Uterus (tissue), 2 donors: Measurements from ENCODE around the gene ATP8A2.

Experiments
- CTCF ChIP-seq, 4 experiments: fragments of 200-600 bp in 2 of 4; fragments of 450-650 bp in 2 of 4; sonication (generic) in 2 of 4; IDR thresholded peaks; one replicate each; pipeline ENCODE4 v1.5.1; 2016 to 2019; ENCODE audit warnings: antibody characterized with exemption in 4 of 4, mild to moderate bottlenecking in 2 of 4, moderate library complexity in 1 of 4
- POLR2A ChIP-seq, 2 donors: fragments of 450-650 bp; IDR thresholded peaks; one replicate each; pipeline ENCODE4 v1.6.1; 2016; ENCODE audit warnings: antibody characterized with exemption in 2 of 2, mild to moderate bottlenecking in 1 of 2, moderate library complexity in 1 of 2

- TF ChIP-seq POLR2A (IDR thresholded peaks at IDR 0.05) (no peak), CTCF (IDR thresholded peaks at IDR 0.05) (no peak)
Observed at GRCh38 chr13:26061947-26062346, 690.2 kb downstream of the ATP8A2 start.
